Lung microvascular endothelial cell (primary cell): ENCODE results near the gene SRF. TPM values are rescaled to one million over a fixed set of nuclear protein-coding genes. Genes with fewer than 3 reads are reported as not detected.

Source experiments
- DNase-seq, 2 donors: peaks; one replicate each; pipeline versions ENCODE4 v3.0.0 to v3.0.0-alpha.2; 2010; ENCODE audit warnings: low read depth in 2 of 2
- total RNA-seq: library from RNA; depleted of rRNA; stranded (reverse); fragments of >200 nt; gene quantifications from 2 replicates; pipeline ENCODE4 v1.2.1, GENCODE V29; 2014

SRF gene
- total RNA-seq, 1 donor from 2014 or later, result 12.7 TPM

DNA sequence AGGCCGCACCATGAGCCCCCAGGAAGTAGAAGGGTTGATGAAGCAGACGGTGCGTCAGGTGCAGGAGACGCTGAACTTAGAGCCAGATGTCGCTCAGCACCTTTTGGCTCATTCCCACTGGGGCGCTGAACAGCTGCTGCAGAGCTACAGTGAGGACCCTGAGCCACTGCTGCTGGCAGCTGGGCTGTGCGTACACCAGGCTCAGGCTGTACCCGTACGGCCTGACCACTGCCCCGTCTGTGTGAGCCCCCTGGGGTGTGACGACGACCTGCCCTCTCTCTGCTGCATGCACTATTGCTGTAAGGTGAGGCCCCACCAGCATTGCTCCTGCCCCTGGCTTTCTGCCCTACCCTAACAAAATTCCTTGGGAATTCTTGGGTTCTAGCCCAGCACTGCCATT is 45.1 kb downstream of the SRF start:
- no peak for DNase-seq

DNA sequence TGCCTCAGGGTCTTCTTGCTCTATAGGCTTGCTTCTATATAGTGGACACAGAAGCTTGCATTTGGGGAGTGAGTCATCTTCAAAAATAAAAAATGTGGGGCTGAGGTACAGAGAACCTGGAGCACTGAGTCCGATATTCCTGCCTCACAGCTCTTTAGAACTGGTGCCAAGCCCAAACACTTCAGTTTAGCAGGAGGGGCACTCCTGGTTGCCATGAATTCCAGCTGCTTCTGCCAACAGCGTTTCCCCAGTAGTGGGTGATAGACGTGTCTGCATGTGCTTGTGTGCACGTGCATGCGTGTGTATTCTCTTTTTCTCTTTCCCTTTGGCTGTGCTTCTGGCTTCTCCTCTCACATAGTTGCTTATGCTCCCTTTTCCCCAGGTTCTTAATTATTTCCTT is 46.3 kb downstream of the SRF start:
- no peak for DNase-seq

DNA sequence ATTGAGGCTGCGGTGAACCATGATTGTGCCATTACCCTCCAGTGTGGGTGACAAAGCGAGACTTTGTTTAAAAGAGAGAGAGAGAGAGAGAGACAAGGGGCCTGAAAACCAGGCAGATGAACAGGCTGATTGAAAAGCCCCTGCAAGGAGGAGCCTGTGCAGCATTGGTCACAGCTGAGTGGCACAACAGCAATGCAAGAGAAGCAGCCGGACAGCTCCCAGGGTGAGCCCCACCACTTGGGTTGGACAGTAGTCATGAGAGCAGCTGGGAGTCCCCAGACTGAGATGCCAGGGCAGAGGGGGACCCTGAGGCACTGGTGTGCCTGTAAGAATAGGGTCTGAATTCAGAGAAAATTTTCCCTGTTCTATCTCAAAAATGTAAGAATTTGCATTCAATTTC is 48.0 kb downstream of the SRF start:
- DNase-seq, result no peak

DNA sequence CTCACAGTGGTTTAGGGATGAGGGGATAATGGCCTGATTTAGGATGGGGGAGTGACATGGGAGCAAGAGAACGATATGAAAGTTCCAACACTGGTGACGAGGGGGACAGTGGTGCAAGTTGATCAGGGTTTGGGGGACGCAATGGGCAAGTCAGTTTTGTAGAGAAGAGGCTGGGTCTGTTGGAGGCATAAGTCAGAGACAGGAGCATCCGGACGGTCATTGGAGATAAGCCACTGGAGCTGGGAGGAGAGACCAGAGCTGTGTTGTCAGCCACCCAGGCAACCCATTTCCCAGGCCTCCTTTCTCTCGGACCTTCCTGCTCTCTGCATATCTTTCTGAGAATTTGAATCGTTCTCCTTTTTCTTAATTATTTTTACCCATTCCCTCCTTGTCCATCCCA is 48.7 kb downstream of the SRF start:
- no peak for DNase-seq

DNA sequence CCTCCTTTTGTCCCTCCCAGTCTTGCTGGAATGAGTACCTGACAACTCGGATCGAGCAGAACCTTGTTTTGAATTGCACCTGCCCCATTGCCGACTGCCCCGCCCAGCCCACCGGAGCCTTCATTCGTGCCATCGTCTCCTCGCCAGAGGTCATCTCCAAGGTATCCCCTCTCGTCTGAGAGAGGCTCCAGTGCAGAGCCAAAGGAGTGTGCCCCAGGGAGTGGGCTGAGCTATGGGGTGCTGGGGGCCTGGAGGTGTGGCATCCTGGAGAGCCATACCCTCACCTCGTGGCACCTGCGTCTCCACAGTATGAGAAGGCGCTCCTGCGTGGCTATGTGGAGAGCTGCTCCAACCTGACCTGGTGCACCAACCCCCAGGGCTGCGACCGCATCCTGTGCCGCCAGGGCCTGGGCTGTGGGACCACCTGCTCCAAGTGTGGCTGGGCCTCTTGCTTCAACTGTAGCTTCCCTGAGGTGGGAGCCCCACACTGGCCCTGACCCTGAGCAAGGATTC is 49.4 kb downstream of the SRF start:
- DNase-seq, result no peak

DNA sequence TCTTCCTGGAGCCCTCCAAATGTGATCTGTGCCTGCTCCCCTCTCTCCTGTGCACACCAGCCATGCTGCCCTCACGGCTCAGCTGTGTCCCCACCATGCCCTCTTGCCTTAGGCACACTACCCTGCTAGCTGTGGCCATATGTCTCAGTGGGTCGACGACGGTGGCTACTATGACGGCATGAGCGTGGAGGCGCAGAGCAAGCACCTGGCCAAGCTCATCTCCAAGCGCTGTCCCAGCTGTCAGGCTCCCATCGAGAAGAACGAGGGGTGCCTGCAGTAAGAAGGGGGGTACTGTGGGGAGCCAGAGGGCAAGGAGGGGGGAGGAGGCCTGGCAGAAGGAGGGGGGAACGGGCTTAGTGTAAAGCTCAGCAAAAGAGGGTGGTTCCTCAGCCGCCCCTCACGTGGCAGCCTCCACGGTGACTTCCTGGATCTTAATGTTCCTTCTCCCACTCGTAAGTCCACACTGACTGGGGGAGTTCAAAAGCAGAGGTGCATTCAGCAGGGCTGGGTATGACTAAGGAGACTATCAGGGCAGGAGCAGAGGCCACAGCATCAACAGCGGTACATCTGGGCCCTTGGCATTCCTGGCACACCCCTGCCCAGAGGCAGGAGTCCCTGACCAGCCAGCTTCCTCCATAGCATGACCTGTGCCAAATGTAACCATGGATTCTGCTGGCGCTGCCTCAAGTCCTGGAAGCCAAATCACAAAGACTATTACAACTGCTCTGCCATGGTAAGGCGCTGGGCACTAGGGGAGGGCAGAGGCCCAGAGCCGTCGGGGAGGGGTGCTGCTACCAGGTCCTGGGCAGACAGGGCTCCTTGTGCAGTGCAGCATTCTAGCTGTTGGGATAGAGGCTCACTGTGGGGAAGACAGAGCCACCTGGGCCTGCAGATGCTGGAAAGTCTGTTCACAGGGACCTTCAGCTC is 50.2 kb downstream of the SRF start:
- no peak for DNase-seq

DNA sequence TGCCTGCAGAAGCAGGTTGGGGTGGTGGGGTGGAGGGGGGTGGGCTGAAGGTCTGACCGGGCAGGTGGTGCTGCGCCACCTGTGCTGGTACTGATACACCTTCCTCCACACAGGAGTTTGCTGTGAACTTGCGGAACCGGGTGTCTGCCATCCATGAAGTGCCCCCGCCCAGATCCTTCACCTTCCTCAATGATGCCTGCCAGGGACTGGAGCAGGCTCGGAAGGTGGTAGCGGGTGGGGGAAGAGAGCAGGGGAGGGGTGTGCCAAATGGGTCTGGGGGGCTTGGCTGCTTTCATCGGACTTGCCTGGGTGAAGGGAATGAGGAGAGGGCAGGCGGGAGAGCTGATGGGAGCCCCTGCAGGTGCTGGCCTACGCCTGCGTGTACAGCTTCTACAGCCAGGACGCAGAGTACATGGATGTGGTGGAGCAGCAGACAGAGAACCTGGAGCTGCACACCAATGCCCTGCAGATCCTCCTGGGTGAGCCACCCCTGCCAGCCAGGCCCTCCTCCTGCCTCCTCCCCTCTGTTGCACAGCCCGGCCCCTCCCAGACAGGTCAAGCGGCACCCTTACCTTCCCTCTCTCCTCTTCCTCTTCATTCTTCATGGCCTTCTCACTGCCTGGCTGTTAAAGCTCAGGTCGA is 51.5 kb downstream of the SRF start:
- no peak for DNase-seq

DNA sequence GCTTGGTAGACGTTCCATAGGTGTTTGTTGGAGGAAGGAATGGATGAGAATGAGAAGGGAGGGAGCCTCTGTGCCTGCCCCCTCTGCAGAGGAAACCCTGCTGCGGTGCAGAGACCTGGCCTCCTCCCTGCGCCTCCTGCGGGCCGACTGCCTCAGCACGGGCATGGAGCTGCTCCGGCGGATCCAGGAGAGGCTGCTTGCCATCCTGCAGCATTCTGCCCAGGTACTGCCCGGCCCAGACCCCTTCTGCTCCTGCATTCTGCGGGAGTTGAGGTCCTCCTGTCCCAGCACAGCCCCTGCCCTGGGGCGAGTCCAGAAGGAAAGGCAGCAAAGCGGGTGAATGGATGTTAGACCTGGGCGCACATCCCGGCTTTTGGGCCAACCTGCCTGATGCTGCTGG is 52.1 kb downstream of the SRF start:
- DNase-seq, result no peak

DNA sequence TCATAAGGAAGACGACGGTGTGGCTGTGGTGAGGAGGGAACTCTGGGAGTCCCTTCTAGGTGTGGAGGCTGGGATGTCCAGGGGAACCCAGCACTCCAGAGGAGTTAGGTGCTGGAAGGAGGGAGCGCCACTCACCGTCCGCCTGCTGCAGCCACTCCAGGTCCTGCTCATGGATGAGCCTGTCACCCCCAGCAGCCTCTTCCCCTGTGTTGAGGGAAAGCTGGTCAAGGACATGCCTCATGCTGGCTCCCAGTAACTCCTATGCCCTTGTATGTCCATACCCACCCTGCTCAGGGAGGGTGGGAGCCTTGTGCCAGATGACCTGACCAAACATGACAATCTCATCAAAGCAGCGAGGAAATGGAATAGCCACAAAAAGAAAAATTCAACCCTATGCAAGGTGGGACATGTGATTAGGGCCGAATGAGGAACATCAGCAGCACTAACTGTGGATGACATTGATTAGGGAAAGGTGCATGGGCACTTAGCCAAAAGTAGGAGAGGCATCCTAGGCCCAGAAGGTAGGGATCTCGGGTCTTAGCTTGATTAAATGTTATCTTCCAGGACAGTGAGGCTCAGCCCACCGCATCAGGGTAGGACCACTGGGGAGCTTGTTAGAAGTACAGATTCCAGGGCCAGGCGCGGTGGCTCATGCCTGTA is 55.3 kb downstream of the SRF start:
- no peak for DNase-seq

DNA sequence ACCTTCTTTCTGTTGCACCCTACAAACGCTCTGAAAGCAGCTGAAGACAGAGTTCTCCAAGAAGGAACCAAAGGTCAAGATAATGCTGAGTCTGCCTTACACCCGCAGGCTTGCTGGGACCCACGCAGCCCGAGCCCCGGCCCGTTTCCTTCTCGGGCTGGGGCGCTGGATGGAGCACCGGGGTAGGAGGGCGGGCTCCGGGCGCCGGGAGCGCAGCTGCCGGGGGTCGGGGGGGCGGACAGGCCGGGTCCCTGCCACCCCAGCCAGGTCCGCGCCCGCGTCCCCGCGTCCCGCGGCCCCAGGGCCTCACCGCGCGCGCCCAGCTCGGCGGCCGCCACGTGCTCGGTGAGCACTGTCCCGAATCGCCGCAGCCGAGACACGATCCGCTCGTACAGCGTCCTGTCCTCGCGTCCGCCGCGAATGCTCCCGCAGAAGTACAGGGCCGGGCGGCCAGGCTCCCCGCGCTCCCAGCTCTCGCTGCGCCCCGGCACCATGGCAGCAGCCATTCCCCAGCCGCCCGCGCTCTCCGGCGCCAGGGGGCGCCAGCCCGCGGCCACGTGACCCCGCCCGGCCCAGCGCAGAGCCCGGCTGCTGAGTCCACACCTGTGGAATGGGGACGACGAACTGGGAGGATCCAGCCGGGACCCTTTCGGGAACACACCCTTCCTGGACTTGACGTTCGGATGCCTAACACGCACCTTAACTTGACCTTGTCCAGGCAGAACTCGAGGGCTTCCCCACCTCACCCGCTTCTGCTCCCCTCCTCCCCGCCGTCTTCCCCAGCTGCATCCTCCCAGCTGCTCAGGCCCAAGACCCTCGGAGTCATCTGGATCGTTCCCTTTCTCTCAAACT is 58.1 kb downstream of the SRF start, which contains the start of gene DNPH1:
TSS of gene DNPH1 (minus strand) at position 531 of the 852 bp plus-strand sequence. CDS start at position 506, 25 bp downstream.
- peak; percentile 69 to 76 for DNase-seq

DNA sequence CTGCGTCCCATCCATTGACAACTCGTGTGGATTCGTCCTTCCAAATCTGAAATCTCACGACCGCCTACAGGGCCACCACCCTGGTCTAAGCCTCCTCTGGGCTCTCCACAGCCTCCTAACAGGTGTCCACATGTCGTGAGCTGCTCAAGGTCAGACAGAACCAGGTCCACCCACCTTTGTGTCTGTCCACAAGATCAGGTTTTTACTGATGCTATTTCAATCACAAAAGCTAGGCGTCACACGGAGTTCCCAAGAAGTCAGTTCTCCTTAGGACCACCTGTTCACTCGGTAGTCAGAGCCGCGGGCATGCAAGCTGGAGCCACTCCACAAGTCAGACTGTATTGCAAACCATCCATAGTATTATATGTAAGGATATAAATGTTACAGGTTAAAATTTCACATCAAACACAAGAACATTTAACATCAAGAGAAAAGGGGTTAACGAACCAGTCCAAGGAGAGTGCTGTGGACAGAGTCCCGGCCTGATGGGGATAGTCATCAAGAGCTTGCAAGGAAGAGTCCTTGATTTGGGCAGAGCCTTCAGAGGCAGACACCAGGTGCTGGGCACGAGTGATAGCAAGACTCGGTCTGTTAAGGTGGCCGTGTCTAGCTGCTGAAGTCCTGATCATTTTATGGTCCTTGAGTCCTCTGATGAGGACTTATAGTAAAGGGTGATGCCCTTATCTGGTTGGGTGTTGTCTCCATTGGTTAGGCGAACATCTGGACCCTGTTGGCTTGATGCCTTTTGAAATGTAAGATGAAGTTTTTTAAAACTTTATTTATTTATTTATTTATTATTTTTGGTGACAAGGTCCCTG is 58.9 kb downstream of the SRF start:
- no peak for DNase-seq

DNA sequence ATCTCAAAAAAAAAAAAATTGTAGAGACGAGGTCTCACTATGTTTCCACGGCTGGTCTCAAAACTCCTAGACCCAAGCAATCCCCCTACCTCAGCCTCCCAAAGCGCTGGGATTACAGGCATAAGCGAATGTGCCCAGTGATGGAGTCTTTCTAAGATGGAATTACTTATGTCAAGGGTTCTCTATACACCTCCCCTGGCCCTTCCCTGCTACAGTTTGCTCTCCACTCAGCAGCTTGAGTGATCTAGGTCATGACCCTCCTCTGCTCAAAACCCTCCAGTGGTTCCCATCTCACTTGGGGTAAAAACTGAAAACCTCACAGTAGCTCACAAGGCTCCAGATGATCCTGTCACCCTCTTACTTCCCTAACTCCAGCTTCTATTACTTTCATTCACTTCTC is 60.0 kb downstream of the SRF start:
- no peak for DNase-seq

Other genes starting within 250 kb of the SRF start
- 16.6 and 38.1 TPM in 2 replicates for gene CNPY3, start 241.8 kb upstream of the SRF start, total RNA-seq
- gene GNMT, start 210.5 kb upstream of the SRF start, total RNA-seq, result under 0.01 TPM in 1 of 2 replicates, not detected in the other
- 6.3 and 19.2 TPM in 2 replicates for gene PEX6, start 192.1 kb upstream of the SRF start, total RNA-seq
- gene PPP2R5D, start 186.7 kb upstream of the SRF start, total RNA-seq, result 19.2 and 22.0 TPM in 2 replicates
- 33.3 and 47.0 TPM in 2 replicates for gene MEA1, start 157.3 kb upstream of the SRF start, total RNA-seq
- 104 and 126 TPM in 2 replicates for gene KLHDC3, start 157.0 kb upstream of the SRF start, total RNA-seq
- 58.9 and 64.9 TPM in 2 replicates for gene RRP36, start 149.6 kb upstream of the SRF start, total RNA-seq
- gene CUL7, start 117.4 kb upstream of the SRF start, total RNA-seq, result 15.0 and 19.4 TPM in 2 replicates
- 9.4 and 11.3 TPM in 2 replicates for gene MRPL2, start 111.8 kb upstream of the SRF start, total RNA-seq
- gene KLC4, start 111.6 kb upstream of the SRF start, total RNA-seq, result 13.1 and 19.2 TPM in 2 replicates
- 17.2 and 26.8 TPM in 2 replicates for gene PTK7, start 95.0 kb upstream of the SRF start, total RNA-seq
- 11.6 and 19.6 TPM in 2 replicates for gene CUL9, start 10.9 kb downstream of the SRF start, total RNA-seq
- 26.8 and 50.3 TPM in 2 replicates for gene DNPH1, start 58.2 kb downstream of the SRF start, total RNA-seq
- gene TTBK1, start 72.2 kb downstream of the SRF start, total RNA-seq, result under 0.01 TPM in 1 of 2 replicates, not detected in the other
- not detected in 2 replicates for gene SLC22A7, start 127.0 kb downstream of the SRF start, total RNA-seq
- gene CRIP3, start 137.6 kb downstream of the SRF start, total RNA-seq, result not detected in 2 replicates
- 3.9 and 5.6 TPM in 2 replicates for gene ZNF318, start 198.4 kb downstream of the SRF start, total RNA-seq